Hepatocyte (in vitro differentiated cells): Measurements from ENCODE around the gene CCDC91.

ENCODE experiments used
- CTCF ChIP-seq: fragments of 200-600 bp; sonication (generic); IDR thresholded peaks from 2 replicates; pipeline ENCODE4 v1.5.1; 2016; ENCODE audit warnings: antibody characterized with exemption, mild to moderate bottlenecking; ENCODE audit not compliant: poor library complexity
- EZH2 ChIP-seq: fragments of 200-600 bp; sonication (generic); IDR thresholded peaks from 2 replicates; pipeline ENCODE4 v1.6.1; 2016; ENCODE audit warnings: antibody characterized with exemption, mild to moderate bottlenecking, borderline replicate concordance

GRCh38 chr12:28242129-28242495, 51.9 kb downstream of the CCDC91 start:
- no peak for TF ChIP-seq CTCF
- no peak for TF ChIP-seq EZH2
